NCI-H2029 treated with DMSO at 0.1 percent for 48 hours (cell line): ENCODE measurements around the gene NFIC.
"Not testable (repeated sequence)": the region's sequence is repeated elsewhere in the genome, so short reads cannot be mapped to it uniquely, and the experiment has no call there.

ENCODE experiments used
- DNase-seq: peaks from one replicate; lab custom pipeline; 2025; lab: John Stamatoyannopoulos, UW

The NFIC gene

GRCh38 chr19:3452942-3453214 lies 86.5 kb downstream of the NFIC start:
- DNase-seq: not testable (repeated sequence)

GRCh38 chr19:3453840-3454239 lies 87.5 kb downstream of the NFIC start:
- no peak for DNase-seq

- no peak for DNase-seq
These were observed 88.4 kb downstream of the NFIC start for GRCh38 chr19:3454656-3455392.

GRCh38 chr19:3455393-3455955 lies 89.1 kb downstream of the NFIC start:
- no peak for DNase-seq

GRCh38 chr19:3455960-3456601 lies 89.7 kb downstream of the NFIC start:
- no peak for DNase-seq

- no peak for DNase-seq
These were observed 90.6 kb downstream of the NFIC start for GRCh38 chr19:3456925-3457527.

- no peak for DNase-seq
These were observed 91.3 kb downstream of the NFIC start for GRCh38 chr19:3457528-3458228.

- DNase-seq: no peak
These were observed 92.1 kb downstream of the NFIC start for GRCh38 chr19:3458229-3459088.

- no peak for DNase-seq
These were observed 92.9 kb downstream of the NFIC start for GRCh38 chr19:3459089-3459881.

- DNase-seq: no peak
These were observed 93.7 kb downstream of the NFIC start for GRCh38 chr19:3459965-3460582.

GRCh38 chr19:3462991-3463713 lies 96.8 kb downstream of the NFIC start:
- no peak for DNase-seq

GRCh38 chr19:3463714-3464586 lies 97.6 kb downstream of the NFIC start:
- no peak for DNase-seq

- no peak for DNase-seq
These were observed 98.3 kb downstream of the NFIC start for GRCh38 chr19:3464587-3465235.

GRCh38 chr19:3465552-3465951 lies 99.2 kb downstream of the NFIC start:
- DNase-seq: no peak

- no peak for DNase-seq
These were observed 100.3 kb downstream of the NFIC start for GRCh38 chr19:3466635-3467034.

- no peak for DNase-seq
These were observed 101.2 kb downstream of the NFIC start for GRCh38 chr19:3467437-3468198.

GRCh38 chr19:3468211-3468610 lies 101.8 kb downstream of the NFIC start:
- no peak for DNase-seq
